ENCODE data around the gene TPSD1.

- TF ChIP-seq EZH2 (IDR thresholded peaks at IDR 0.05) (no peak), POLR2AphosphoS5 (IDR thresholded peaks at IDR 0.05; ENCODE audit: borderline replicate concordance, low read depth, low read length) (no peak)
Measured at GRCh38 chr16:1300664-1301476, 45.0 kb downstream of the TPSD1 start.

Data from SK-N-MC (cell line).